HG02763 (cell line): ENCODE data around the gene C16orf90.
"Not testable (repeated sequence)": the region's sequence is repeated elsewhere in the genome, so short reads cannot be mapped to it uniquely, and the experiment has no call there.

Experiments used
- ATAC-seq: cut with Tn5 transposase; IDR thresholded peaks from one replicate; pipeline ENCODE4 v1.9.1; 2021; ENCODE audit warnings: mild to moderate bottlenecking, moderate library complexity; ENCODE audit not compliant: unreplicated experiment

Gene C16orf90, protein sequence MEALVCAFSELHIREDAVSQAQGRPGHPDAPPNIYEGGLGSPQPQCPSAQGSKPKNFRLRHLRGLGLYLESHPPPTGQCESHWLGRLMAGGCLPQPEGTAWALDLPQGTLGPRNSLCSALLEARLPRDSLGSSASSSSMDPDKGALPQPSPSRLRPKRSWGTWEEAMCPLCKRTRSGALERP

GRCh38 chr16:3495176-3495575 lies at the start of gene C16orf90:
TSS of gene C16orf90 (minus strand) at chr16:3495489. CDS start at chr16:3495421, 68 bp downstream.
- no peak for ATAC-seq

DNA sequence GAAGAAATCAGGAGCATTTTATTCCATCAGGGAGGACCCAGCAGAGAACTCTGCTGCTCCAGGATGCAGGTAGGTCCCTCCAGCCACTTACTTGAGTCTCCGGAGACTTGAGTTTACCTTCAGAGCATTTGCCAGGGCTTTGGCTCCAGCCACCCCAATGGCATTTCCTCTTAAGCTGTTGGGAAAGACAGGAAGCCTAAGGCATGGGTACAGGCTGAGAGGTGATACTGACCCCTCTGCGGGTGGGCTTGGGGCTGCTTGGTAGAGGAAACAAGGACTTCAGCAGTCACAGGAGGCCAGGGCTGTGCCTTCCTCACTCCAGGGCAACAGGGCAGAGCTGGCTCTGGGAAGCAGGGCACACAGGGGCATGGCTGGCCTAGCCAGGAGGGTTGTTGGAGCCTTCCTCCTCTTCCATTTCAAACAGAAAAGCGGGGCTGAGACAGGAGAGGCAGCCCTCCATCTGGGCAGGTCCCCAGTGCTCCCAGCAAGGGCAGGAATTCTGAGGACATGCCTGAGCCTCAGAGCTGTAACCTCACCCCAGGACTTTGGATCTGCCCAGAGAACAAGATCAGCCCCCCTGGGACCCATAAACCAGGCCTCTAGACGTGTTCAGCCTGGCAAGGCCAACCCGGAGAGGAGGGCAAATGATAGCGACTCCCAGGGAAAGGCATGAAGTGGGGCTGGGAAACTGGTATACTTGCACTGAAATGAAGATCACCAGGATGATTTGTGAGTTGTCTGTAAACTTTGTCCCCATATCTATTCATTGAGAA lies 47.5 kb upstream of the C16orf90 start:
- ATAC-seq = no peak

DNA sequence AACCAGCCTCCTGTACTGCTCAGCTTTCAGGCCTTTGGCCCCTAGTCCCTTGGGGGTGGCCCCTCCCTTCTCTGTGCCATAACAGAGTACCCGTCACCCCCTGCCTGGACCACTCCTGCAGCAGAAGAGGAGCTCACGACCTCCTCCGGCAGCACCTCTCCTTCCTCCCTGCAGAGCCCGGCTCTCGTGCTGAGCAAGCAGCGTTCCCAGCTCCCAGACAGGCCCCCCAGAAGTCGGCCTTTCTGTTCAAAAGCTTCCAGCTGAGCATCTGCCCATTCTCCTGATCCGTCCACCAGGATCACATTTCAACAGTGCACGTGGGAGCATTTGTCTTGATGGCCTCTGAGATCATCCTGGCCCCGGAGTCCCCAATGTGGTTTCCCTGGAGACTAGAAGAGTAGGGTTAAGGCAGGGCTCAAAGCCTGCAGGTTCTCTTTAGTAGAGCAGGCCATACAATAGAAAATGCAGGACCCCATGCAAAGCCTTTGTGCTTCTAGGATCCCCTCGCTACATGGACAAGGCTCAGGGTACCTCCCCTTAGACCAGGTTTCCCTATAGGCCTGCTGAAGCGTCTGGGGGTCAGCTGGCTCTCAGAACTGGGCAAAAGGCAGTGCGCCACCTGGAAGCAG lies 46.4 kb upstream of the C16orf90 start:
- ATAC-seq = no peak

DNA sequence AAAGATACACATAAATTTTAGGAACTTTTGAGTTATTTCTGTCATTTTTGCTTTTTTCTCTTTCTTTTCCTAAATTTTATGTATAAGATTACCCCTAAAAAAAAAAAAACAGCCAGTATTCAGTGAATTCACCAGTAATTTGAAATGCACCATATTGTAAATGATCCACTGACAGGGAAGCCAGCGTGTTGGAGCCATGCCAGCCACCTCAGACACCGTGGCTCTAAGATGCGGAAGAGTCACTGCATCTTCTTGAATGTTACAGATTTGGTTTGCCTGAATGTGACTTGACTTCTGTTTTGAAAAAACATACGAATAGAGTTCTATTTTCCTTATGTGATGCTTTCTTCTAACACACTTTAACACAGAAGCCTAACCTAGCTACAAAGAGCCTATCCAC lies 42.9 kb upstream of the C16orf90 start:
- no peak for ATAC-seq

- no peak for ATAC-seq
These were observed 41.6 kb upstream of the C16orf90 start for GRCh38 chr16:3536851-3537250.

DNA sequence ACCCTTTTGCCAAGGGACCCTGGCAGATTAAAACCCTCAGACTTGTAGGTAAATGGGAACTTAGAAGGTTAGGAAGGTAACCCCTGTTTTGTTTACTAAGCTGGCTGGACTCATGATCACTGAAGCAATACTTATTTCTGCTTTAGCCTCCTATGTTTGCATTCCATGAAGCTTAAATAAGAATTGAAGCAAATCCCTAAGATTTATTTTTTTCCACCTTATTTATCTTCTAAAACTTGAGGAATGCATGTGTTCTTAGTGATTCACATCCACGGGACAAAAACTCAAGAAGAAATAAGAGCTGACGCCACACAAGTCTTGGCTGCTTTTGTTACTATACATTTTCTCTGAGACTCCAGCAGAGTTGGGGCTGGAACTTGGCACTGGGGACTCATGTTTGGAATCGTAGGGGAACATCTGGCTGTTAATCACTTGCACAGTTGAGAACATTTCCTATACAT lies 41.0 kb upstream of the C16orf90 start:
- no peak for ATAC-seq

- no peak for ATAC-seq
These were observed 38.8 kb upstream of the C16orf90 start for GRCh38 chr16:3534126-3534525.

DNA sequence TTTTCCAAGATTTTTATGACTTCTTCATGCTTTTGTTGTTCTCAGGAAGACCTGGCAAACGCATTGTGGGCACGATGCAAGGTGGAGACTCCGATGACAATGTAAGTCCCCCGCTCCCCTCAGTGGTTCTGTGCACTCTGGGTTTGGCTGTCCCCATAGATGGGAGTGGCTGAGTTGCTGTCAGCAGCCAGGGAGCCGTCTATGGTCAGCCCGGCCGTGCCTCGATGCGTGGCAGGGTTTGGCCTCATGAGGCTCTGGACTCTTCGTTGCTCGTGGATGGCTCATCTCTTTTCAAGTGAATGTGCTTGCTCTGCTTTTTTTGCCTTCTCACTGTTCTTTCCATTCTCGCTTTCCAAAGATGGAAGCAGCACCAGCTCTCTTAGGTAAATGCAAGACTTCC lies 37.5 kb upstream of the C16orf90 start:
- ATAC-seq = no peak

DNA sequence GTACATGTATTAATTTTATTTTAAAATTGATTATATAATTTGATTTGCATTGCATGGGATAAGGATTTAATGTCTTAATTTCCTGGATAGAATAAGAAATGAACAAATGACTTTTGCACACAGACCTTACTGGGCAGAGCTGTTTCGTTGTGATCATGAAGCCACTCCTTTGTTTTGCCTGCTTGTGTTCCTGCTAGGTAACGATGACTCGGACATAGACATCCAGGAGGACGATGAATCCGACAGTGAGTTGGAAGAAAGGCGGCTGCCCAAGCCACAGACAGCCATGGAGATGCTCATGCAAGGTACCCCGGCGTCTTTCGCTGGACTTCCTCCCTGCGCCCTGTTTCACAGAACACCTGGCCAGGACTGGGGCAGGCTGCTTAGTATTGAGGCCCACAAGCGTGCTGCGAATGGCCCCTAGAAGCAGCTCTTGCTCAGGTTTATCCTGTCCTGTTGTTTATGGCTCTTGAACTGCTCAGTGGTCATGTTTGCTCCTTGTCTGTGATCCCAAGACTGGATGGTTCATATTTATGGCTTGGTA lies 35.2 kb upstream of the C16orf90 start:
- no peak for ATAC-seq

GRCh38 chr16:3529175-3529574 lies 33.9 kb upstream of the C16orf90 start:
- no peak for ATAC-seq

- no peak for ATAC-seq
These were observed 33.1 kb upstream of the C16orf90 start for GRCh38 chr16:3528406-3528805.

GRCh38 chr16:3527216-3527829 lies 32.0 kb upstream of the C16orf90 start:
- not testable (repeated sequence) for ATAC-seq

GRCh38 chr16:3525951-3526350 lies 30.7 kb upstream of the C16orf90 start:
- no peak for ATAC-seq

- no peak for ATAC-seq
These were observed 28.0 kb upstream of the C16orf90 start for GRCh38 chr16:3523281-3523680.

GRCh38 chr16:3520841-3521240 lies 25.6 kb upstream of the C16orf90 start:
- no peak for ATAC-seq

DNA sequence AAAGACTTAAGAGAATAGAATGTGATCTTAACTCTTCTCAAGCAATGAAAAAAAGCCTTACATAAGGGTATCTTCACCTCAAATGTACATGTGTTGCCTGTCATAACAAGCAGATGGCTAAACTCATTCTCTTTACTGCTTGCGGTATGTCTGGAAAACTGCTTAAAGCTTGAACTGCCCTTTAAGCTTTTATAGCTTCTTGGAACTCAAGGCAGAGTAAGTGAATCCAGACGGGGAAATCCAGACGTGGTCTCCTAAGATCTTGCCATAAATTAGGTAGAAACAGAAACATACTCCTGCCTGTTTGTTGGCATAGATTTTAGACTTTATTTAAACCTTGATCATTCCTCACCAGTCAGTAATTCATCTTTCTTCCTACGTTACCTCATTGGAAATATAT lies 25.1 kb upstream of the C16orf90 start:
- ATAC-seq = no peak

DNA sequence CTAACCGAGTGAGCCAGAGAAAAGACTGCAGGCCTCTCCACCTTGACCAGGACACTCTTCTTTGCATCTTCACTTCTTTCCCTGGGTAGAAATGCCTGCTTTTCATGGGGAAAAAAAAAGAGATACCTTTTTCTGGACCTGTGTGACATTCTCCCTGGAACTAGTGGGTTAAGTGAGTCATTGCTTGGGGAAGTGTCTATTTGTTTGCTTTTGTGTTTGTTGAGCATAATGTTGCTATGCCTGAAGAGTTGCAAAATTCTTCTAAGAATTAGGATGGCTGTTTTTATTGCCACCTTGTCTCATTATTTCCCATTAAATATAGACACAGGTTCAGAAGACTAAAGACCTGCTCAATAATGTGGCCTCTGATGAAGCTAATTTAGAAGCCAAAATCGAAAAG lies 24.3 kb upstream of the C16orf90 start:
- ATAC-seq = no peak

DNA sequence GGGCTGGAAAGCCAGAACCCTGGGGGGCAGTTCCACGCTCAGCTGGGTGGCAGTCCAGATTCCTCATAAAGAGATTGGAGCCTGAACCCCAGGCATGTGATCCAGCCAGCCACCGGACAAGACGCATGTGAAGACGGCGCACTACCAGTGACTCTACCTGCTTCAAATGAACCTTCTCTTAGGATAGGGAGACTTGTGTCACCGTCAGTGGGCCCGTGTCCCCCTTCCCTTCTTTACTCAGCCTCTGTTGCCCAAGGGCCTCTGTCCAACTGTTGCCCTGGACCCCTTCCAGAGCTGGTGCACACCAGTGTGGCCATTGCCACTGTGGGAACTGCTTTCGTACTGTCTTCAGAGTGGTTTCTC lies 23.7 kb upstream of the C16orf90 start:
- ATAC-seq = no peak

DNA sequence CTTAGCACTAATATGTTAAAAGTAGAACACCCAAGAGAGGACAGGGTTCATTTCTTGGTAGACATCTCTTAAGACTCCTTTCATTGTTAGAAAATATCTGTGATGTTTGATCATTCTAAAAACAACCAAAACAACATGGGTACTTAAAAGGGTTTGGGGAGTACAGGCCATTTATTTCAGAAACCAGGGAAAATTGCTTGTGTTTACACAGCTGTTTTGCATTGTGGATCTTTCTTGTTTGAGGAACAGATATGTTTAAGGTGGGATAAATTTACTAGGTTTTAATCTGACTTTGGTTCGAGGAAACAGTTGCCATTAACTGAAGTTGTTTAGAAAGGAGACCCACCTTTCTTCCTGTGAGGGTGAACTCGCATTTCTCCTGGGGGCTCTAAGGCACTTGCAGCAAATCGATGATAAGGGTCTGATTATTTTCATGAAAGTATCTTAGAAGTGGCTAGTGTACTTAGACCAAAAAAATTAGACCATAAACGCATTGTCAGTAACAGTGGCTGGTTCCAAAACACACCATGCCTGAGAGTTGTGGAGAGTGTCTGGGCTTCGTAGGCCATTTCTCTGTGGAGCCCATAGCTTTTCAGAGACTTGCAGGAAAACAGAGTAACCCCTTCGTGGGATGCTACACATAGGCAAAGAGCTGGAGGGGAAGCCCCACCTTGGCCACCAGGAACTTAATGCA lies 23.1 kb upstream of the C16orf90 start:
- no peak for ATAC-seq

DNA sequence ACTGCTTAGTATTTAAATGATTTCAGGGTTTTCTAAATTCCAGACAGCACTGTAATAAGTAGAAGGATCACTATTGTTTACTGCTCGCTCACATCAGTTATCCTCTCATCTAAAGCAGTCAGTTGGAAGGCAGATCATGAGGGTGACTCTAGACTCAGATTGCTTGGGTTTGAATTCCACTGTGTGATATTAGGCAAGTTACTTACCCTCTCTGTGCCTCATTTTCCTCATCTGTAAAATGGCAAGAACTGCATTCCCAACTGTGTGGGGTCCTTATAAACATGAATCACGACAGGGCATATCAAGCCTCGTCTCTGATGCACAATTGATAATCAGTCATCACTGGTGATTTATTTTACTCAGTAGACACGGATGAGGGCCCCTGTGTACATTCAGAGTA lies 20.6 kb upstream of the C16orf90 start:
- ATAC-seq = no peak

GRCh38 chr16:3514621-3515020 lies 19.3 kb upstream of the C16orf90 start:
- no peak for ATAC-seq
